ENCODE results near the gene BRI3. TPM values are rescaled to one million over a fixed set of nuclear protein-coding genes. Genes with fewer than 3 reads are reported as not detected.

BRI3 gene, protein sequence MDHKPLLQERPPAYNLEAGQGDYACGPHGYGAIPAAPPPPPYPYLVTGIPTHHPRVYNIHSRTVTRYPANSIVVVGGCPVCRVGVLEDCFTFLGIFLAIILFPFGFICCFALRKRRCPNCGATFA
- 14.2 and 15.0 TPM in 2 replicates for total RNA-seq (2013; cell fraction: nucleolus; rRNA removed)
- total RNA-seq (2014; rRNA removed) = 22.6 and 23.2 TPM in 2 replicates
- 17.7 and 21.0 TPM in 2 replicates for total RNA-seq (2014; rRNA removed; fragmentation: Illumina TruSeq; extraction: Trizol)
- 50.9 and 56.3 TPM in 2 replicates for total RNA-seq (2021)
- 26.9 TPM for polyA plus RNA-seq (2011; ENCODE audit: low read depth)
- polyA plus RNA-seq (2011; rRNA removed) = 28.3 and 39.9 TPM in 2 replicates
- 40.9 and 48.1 TPM in 2 replicates for polyA plus RNA-seq (2011; cell fraction: cytosol; rRNA removed)
- polyA plus RNA-seq (2011; cell fraction: nucleus; rRNA removed) = 26.4 and 31.1 TPM in 2 replicates
- polyA plus RNA-seq (2012) = 47.7 and 73.7 TPM in 2 replicates
- 9.9 and 15.9 TPM in 2 replicates for polyA plus RNA-seq (2014; fragmentation: Illumina TruSeq; extraction: Trizol)
- polyA plus RNA-seq (2014; fragmentation: Nextera tagmentation; extraction: Ambion mirVana) = 10 to 100 TPM in 1 of 2 experiments, 1 to 10 TPM in 1; 4.5 to 22.1 TPM
- 38.4 and 38.5 TPM in 2 replicates for polyA plus RNA-seq (2014; rRNA removed)
- 10 to 100 TPM in 1 of 2 experiments, 1 to 10 TPM in 1; 6.4 to 12.9 TPM for polyA plus RNA-seq (2016; fragmentation: Nextera tagmentation; extraction: Ambion mirVana)
- 18.6 and 27.7 TPM in 2 replicates for polyA minus RNA-seq (2011; rRNA and poly(A)+ RNA removed)
- 18.7 and 23.3 TPM in 2 replicates for polyA minus RNA-seq (2011; cell fraction: cytosol; rRNA and poly(A)+ RNA removed)
- polyA minus RNA-seq (2011; cell fraction: nucleus; rRNA and poly(A)+ RNA removed) = 13.7 and 24.1 TPM in 2 replicates
- Bru-seq, nascent RNA = percentile 82 among the genes with signal in this experiment
- percentile 79 among the genes with signal in this experiment for BruChase-seq, experiment 1, labeled RNA remaining after a 6-hour chase
- BruChase-seq, experiment 2, labeled RNA remaining after a 2-hour chase = percentile 75 among the genes with signal in this experiment
- long read RNA-seq, experiment 1 = 0 reads
- long read RNA-seq, experiment 2, partial matches to known transcripts = 1 of 4 reads
- long read RNA-seq, experiment 2, other reads (novel, unspliced or antisense) = 3 of 4 reads

GRCh38 chr7:98280791-98281756 is at the start of gene BRI3:
Gene BRI3 (plus strand): TSS chr7:98281686. CDS start chr7:98281796, 110 bp downstream.
- peaks cover 8% of the 10 kb centered on the region for H3K4me1 ChIP-seq (ENCODE audit: control insufficient read depth, insufficient read depth, low read length)
- intact Hi-C loops (cut with micrococcal nuclease; ENCODE audit: unreplicated experiment) (no loop called here), in situ Hi-C loops (cut with MboI) (no loop called here)
- H3K36me3 ChIP-seq (ENCODE audit: control insufficient read depth in 2 of 2, insufficient read depth in 2 of 2, low read length in 1 of 2) = no peaks in the 10 kb centered on the region; a peak in 1 of 4 replicates
- RAD21 ChIA-PET (ENCODE audit: unreplicated experiment) = interaction anchor here (0.6 kb wide), 1 partner anchor 1802 kb away, joined by 3 read pairs; no protein-coding TSS in a partner anchor
- peak within 1 kb of the TSS; percentile 96 for H3K4me2 ChIP-seq (ENCODE audit: control insufficient read depth, insufficient read depth)
- peak within 1 kb of the TSS; percentile 83 for H2AFZ ChIP-seq (ENCODE audit: control insufficient read depth, low read depth, low read length)
- FAIRE-seq = no peak
- peak; percentile 12 for DNase-seq (ENCODE audit: low read depth, low spot score)
- H3K4me3 ChIP-seq = peak within 1 kb of the TSS; percentile 90
- POLR2A ChIA-PET = interaction anchor here (0.5 kb wide), 1 partner anchor 67 kb away, joined by 3 read pairs; no protein-coding TSS in a partner anchor
- ATAC-seq = peak; percentile 89
- no TSS peak for BruUV-seq (replicated peaks)
- WGBS (ENCODE audit: insufficient coverage, insufficient replicate concordance, low lambda C conversion rate, missing lambda C conversion rate) = 1% methylated on average over 25 of the region's 92 CpGs
- peaks cover 2% of the 10 kb centered on the region; the same call in 1 of the 2 replicates for H3K79me2 ChIP-seq (ENCODE audit: control insufficient read depth, insufficient read depth, low read length)
- CTCF ChIA-PET = interaction anchor here (0.5 to 2.1 kb wide), 3 partner anchors 32 to 560 kb away, joined by 3 to 8 read pairs (median 4); partner anchors contain the start of gene BAIAP2L1
- H4K20me1 ChIP-seq (ENCODE audit: control insufficient read depth, insufficient read depth) = no peaks in the 10 kb centered on the region
- H3K27ac ChIP-seq (ENCODE audit: control insufficient read depth, insufficient read depth) = peak within 1 kb of the TSS; percentile 27; the same call in 1 of the 2 replicates
- H3K9ac ChIP-seq (ENCODE audit: control insufficient read depth, insufficient read depth, low read length) = peak within 1 kb of the TSS; percentile 75
- SMC1A ChIA-PET (ENCODE audit: uncharacterized antibody, unreplicated experiment) = interaction anchor here (1.2 kb wide), 1 partner anchor 121 kb away, joined by 3 read pairs; no protein-coding TSS in a partner anchor
- no peaks in the 10 kb centered on the region for H3K9me3 ChIP-seq (replicated peaks; ENCODE audit: control insufficient read depth, insufficient read depth, low read length)
- no peaks in the 10 kb centered on the region for H3K27me3 ChIP-seq (replicated peaks in 1 of 2; ENCODE audit: control insufficient read depth in 2 of 2, insufficient read depth in 2 of 2, low read length in 1 of 2)
- TF ChIP-seq POLR2AphosphoS5 (IDR thresholded peaks at IDR 0.05; ENCODE audit: low read length) (peak; percentile 40; the same call in 1 of the 2 replicates), RB1 (IDR thresholded peaks at IDR 0.05; ENCODE audit: borderline replicate concordance) (no peak), FOXM1 (IDR thresholded peaks at IDR 0.05; ENCODE audit: low read depth, low read length) (no peak), USF2 (IDR thresholded peaks at IDR 0.05; ENCODE audit: borderline replicate concordance, low read depth, low read length) (peak; percentile 49), POU2F2 (IDR thresholded peaks at IDR 0.05; ENCODE audit: borderline replicate concordance, low read depth, low read length) (peak; percentile 45; the same call in 1 of the 3 replicates), BACH1 (IDR thresholded peaks at IDR 0.05; ENCODE audit: borderline replicate concordance) (peak; percentile 31; the same call in 1 of the 2 replicates), DPF2 (IDR thresholded peaks at IDR 0.05) (no peak), LARP7 (IDR thresholded peaks at IDR 0.05) (peak; percentile 38; the same call in 1 of the 2 replicates), BHLHE40 (IDR thresholded peaks at IDR 0.05; ENCODE audit: borderline replicate concordance in 1 of 2, low read depth in 2 of 2, low read length in 1 of 2) (peak; percentile 45 to 68; a peak in 3 of 4 replicates), TCF12 (IDR thresholded peaks at IDR 0.05; ENCODE audit: low read depth, low read length) (0 out of 2 replicates have a peak, but pooled peaks have one; percentile 11), RFX5 (IDR thresholded peaks at IDR 0.05; ENCODE audit: low read depth, low read length) (no peak)
- TF ChIP-seq, protein P1, sequence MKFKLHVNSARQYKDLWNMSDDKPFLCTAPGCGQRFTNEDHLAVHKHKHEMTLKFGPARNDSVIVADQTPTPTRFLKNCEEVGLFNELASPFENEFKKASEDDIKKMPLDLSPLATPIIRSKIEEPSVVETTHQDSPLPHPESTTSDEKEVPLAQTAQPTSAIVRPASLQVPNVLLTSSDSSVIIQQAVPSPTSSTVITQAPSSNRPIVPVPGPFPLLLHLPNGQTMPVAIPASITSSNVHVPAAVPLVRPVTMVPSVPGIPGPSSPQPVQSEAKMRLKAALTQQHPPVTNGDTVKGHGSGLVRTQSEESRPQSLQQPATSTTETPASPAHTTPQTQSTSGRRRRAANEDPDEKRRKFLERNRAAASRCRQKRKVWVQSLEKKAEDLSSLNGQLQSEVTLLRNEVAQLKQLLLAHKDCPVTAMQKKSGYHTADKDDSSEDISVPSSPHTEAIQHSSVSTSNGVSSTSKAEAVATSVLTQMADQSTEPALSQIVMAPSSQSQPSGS (IDR thresholded peaks at IDR 0.05; ENCODE audit: low read length) = no peak
- TF ChIP-seq, protein P2, sequence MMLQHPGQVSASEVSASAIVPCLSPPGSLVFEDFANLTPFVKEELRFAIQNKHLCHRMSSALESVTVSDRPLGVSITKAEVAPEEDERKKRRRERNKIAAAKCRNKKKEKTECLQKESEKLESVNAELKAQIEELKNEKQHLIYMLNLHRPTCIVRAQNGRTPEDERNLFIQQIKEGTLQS (IDR thresholded peaks at IDR 0.05; ENCODE audit: borderline replicate concordance, extremely low read depth, low read depth, low read length) = peak; percentile 70

Measured in GM12878 (cell line).